Right lobe of liver (tissue), 6 donors: ENCODE data around the gene ST3GAL5. TPM values are rescaled to one million over a fixed set of nuclear protein-coding genes. Genes with fewer than 3 reads are reported as not detected.

ENCODE experiments used
- ATAC-seq, 4 donors: fragments of 200-7000 bp; cut with Tn5 transposase; one replicate each; pipeline ENCODE4 v1.9.1; 2020; ENCODE audit warnings: mild to moderate bottlenecking in 4 of 4, moderate library complexity in 4 of 4
- DNase-seq, 3 donors: peaks; one replicate each; pipeline ENCODE4 v3.0.0-alpha.2; 2020
- H3K27ac ChIP-seq, 3 donors: fragments of 200-600 bp; one replicate each; pipeline ENCODE4 v1.8.0; 2022
- H3K27me3 ChIP-seq, 2 donors: fragments of 200-600 bp; one replicate each; pipeline ENCODE4 v1.8.0; 2022
- H3K36me3 ChIP-seq, 4 donors: fragments of 200-600 bp; sonication (generic) in 1 of 4; one replicate each; pipeline versions ENCODE4 v1.5.1 to v1.8.0; 2017 to 2022; ENCODE audit warnings: control low read depth in 1 of 4
- H3K4me1 ChIP-seq, 4 donors: fragments of 200-600 bp; sonication (generic) in 1 of 4; one replicate each; pipeline versions ENCODE4 v1.5.1 to v1.8.0; 2017 to 2022; ENCODE audit warnings: control low read depth in 1 of 4
- H3K4me3 ChIP-seq, 3 donors: fragments of 200-600 bp; one replicate each; pipeline ENCODE4 v1.8.0; 2022
- H3K9me3 ChIP-seq, 4 donors: fragments of 200-600 bp; sonication (generic) in 1 of 4; one replicate each; pipeline versions ENCODE4 v1.5.1 to v1.8.0; 2017 to 2022; ENCODE audit warnings: control low read depth in 1 of 4
- CTCF ChIP-seq, 4 donors: fragments of 200-600 bp in 3 of 4; fragments of 450-650 bp in 1 of 4; IDR thresholded peaks; one replicate each; pipeline versions ENCODE4 v1.5.1 to v1.8.0; 2016 to 2022; ENCODE audit warnings: antibody characterized with exemption in 4 of 4, mild to moderate bottlenecking in 2 of 4
- POLR2A ChIP-seq: fragments of 450-650 bp; IDR thresholded peaks from one replicate; pipeline ENCODE4 v1.6.1; 2017; ENCODE audit warnings: antibody characterized with exemption, mild to moderate bottlenecking
- WGBS: methylation state at CpG from one replicate; pipeline ENCODE4 v1.1.6; 2018; ENCODE audit warnings: low coverage, low lambda C conversion rate; ENCODE audit not compliant: insufficient coverage; ENCODE audit errors: missing lambda C conversion rate; 5-methylcytosine and 5-hydroxymethylcytosine counted together
- intact Hi-C, 2 donors: fragments of 100-400 bp; cut with DNase I; formaldehyde crosslinking; loops; one replicate each; pipeline versions ENCODE4 v1.11.2 to v1.14.1; 2022
- total RNA-seq, 6 experiments: library from RNA; depleted of rRNA in 2 of 6; stranded (reverse); fragments of >200 nt in 2 of 6; fragmentation: NEBNext Ultra II Directional in 3 of 6; extraction: Animal tissue kit (Norgen Biotek cat#: 25700) in 3 of 6; gene quantifications; one replicate each; pipeline versions ENCODE4 v1.1.0 to v1.2.4, GENCODE V29; 2016 to 2023
- donor health status: DM: no; HTN: yes; CAD: no.
- donor health status: DM: no; HTN: no; CAD: no.
- donor health status: DM: no; HTN: no; CAD: no.
- donor health status: DM: no; HTN: yes; CAD: no.
- donor health status: DM: no; HTN: yes; CAD: no.

Gene ST3GAL5
- total RNA-seq, 6 experiments from 2014 or later, result 8.6 to 22.2 (median 10.9) TPM

GRCh38 chr2:85913884-85914881 is 25.4 kb upstream of the ST3GAL5 start:
- no peak for TF ChIP-seq CTCF (IDR thresholded peaks at IDR 0.05)
- no peak for TF ChIP-seq POLR2A
- Histone ChIP-seq H3K27ac (peak overlapping the region in 2 of 3 donors; percentile 17 to 41), H3K9me3 (no peaks in the 10 kb centered on the region), H3K36me3 (no peaks in the 10 kb centered on the region), H3K27me3 (no peaks in the 10 kb centered on the region), H3K4me3 (no peak overlapping the region), H3K4me1 (peaks cover 0 to 25% (median 6%) of the 10 kb centered on the region in 4 donors)
- DNase-seq, result no peak
- ATAC-seq, result peak; percentile 79 to 92 (median 84)
- intact Hi-C loops, result no loop called here
- WGBS, result 67% methylated on average over 4 of the region's 4 CpGs

GRCh38 chr2:85911814-85912692 is 23.3 kb upstream of the ST3GAL5 start:
- Histone ChIP-seq H3K4me1 (peaks cover 0 to 25% (median 6%) of the 10 kb centered on the region in 4 donors), H3K27ac (no peak overlapping the region), H3K27me3 (no peaks in the 10 kb centered on the region), H3K9me3 (no peaks in the 10 kb centered on the region), H3K36me3 (no peaks in the 10 kb centered on the region), H3K4me3 (no peak overlapping the region)
- intact Hi-C loops, result no loop called here
- DNase-seq (no peak), ATAC-seq (no peak)
- no peak for TF ChIP-seq CTCF (IDR thresholded peaks at IDR 0.05)
- no peak for TF ChIP-seq POLR2A
- 68% methylated on average over 7 of the region's 9 CpGs for WGBS

- peaks cover 0 to 25% (median 6%) of the 10 kb centered on the region in 4 donors for H3K4me1 ChIP-seq
- H3K4me3 ChIP-seq, result no peak overlapping the region
- 72% methylated on average over 6 of the region's 6 CpGs for WGBS
- ATAC-seq, result no peak
- intact Hi-C loops, result no loop called here
- DNase-seq, result no peak
- no peak overlapping the region for H3K27ac ChIP-seq
- H3K9me3 ChIP-seq, result no peaks in the 10 kb centered on the region
- H3K27me3 ChIP-seq, result no peaks in the 10 kb centered on the region
- no peaks in the 10 kb centered on the region for H3K36me3 ChIP-seq
- TF ChIP-seq POLR2A (no peak), CTCF (IDR thresholded peaks at IDR 0.05) (no peak)
Observed at GRCh38 chr2:85911097-85911496, 22.3 kb upstream of the ST3GAL5 start.

- ATAC-seq (no peak), DNase-seq (no peak)
- Histone ChIP-seq H3K27me3 (no peaks in the 10 kb centered on the region), H3K4me3 (no peak overlapping the region), H3K4me1 (peaks cover 0 to 14% (median 2%) of the 10 kb centered on the region in 4 donors), H3K27ac (no peak overlapping the region), H3K36me3 (no peaks in the 10 kb centered on the region), H3K9me3 (no peaks in the 10 kb centered on the region)
- intact Hi-C loops, result no loop called here
- TF ChIP-seq CTCF (IDR thresholded peaks at IDR 0.05) (no peak), POLR2A (no peak)
- 100% methylated on average over 2 of the region's 3 CpGs for WGBS
Observed at GRCh38 chr2:85909005-85909404, 20.2 kb upstream of the ST3GAL5 start.
